Stimulated activated effector memory CD8-positive, alpha-beta T cell treated with anti-CD3 and anti-CD28 coated beads, Interleukin-12 subunit alpha, Interleukin-12 subunit beta, amount 100 ng/mL, for 72 hours (primary cell): ENCODE data around the gene KRTAP9-6.
"Not testable (repeated sequence)": the region's sequence is repeated elsewhere in the genome, so short reads cannot be mapped to it uniquely, and the experiment has no call there.

Experiments
- ATAC-seq: fragments of 150-1000 bp; cut with Tn5 transposase; 2 replicates; pipeline ENCODE4 v1.10.0; 2021
- DNase-seq, 2 donors: peaks; one replicate each; pipeline ENCODE4 v3.0.0; 2021 to 2022; ENCODE audit warnings: low spot score in 2 of 2
- H3K27ac Mint-ChIP-seq: one replicate; pipeline ENCODE4 v1.8.0; 2022; ENCODE audit warnings: mild to moderate bottlenecking, mixed read lengths
- H3K36me3 Mint-ChIP-seq: one replicate; pipeline ENCODE4 v1.8.0; 2022; ENCODE audit warnings: mild to moderate bottlenecking, mixed read lengths
- H3K4me1 Mint-ChIP-seq: one replicate; pipeline ENCODE4 v1.8.0; 2022; ENCODE audit warnings: mixed read lengths
- H3K4me3 Mint-ChIP-seq: one replicate; pipeline ENCODE4 v1.8.0; 2022; ENCODE audit warnings: mild to moderate bottlenecking, mixed read lengths
- H3K9me3 Mint-ChIP-seq: one replicate; pipeline ENCODE4 v1.8.0; 2022; ENCODE audit warnings: mixed read lengths

KRTAP9-6 gene

DNA sequence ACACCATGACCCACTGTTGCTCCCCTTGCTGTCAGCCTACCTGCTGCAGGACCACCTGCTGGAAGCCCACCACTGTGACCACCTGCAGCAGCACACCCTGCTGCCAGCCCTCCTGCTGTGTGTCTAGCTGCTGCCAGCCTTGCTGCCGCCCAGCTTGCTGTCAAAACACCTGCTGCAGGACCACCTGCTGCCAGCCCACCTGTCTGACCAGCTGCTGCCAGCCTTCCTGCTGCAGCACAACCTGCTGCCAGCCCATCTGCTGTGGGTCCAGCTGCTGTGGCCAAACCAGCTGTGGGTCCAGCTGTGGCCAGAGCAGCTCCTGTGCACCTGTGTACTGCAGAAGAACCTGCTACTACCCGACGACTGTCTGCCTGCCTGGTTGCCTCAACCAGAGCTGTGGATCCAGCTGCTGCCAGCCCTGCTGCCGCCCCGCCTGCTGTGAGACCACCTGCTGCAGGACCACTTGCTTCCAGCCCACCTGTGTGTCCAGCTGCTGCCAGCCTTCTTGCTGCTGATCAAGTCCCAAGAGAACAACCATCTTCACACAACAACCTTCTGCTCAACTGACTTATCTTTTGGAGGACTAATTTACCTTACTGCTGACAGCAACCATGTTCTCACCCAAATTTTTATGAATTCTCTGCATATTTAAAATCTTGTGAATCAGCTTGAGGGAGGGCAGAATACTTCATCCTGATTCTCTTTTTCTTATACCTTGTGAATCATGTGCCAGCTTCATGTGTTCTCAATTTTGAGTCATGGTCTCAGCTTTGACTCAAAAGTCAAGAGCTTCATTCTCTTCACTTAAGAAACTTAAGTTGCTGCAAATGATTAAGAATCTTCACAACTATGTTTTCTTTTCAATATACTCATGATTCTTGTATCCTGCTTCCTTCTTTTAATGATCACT lies 9.5 kb upstream of the KRTAP9-6 start, which contains the start of gene KRTAP9-9:
TSS of gene KRTAP9-9 (plus strand) at position 4 of the 910 bp plus-strand sequence.
- not testable (repeated sequence) for H3K4me3 Mint-ChIP-seq, H3K36me3 Mint-ChIP-seq, H3K27ac Mint-ChIP-seq, H3K4me1 Mint-ChIP-seq, DNase-seq, ATAC-seq, H3K9me3 Mint-ChIP-seq

- no peak overlapping the region for H3K27ac Mint-ChIP-seq
- peaks cover 6% of the 10 kb centered on the region for H3K4me1 Mint-ChIP-seq
- no peaks in the 10 kb centered on the region for H3K36me3 Mint-ChIP-seq
- no peaks in the 10 kb centered on the region for H3K9me3 Mint-ChIP-seq
- DNase-seq, result no peak
- H3K4me3 Mint-ChIP-seq, result no peak overlapping the region
- no peak for ATAC-seq
Measured at GRCh38 chr17:41256291-41256685, 8.9 kb upstream of the KRTAP9-6 start.

DNA sequence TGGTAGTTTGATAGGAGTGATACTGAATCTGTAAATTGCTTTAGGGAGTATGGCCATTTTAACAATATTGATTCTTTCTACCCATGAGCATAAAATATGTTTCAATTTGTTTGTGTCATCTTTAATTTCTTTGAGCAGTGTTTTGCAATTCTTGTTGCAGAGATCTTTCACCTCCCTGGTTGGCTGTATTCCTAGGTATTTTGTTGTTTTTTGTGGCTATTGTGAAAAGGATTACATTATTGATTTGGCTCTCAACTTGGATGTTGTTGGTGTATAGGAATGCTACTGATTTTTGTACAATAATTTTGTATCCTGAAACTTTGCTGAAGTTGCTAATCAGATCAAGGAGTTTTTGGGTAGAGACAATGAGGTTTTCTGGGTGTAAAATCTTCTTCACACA lies 6.8 kb upstream of the KRTAP9-6 start:
- no peaks in the 10 kb centered on the region for H3K36me3 Mint-ChIP-seq
- H3K4me1 Mint-ChIP-seq, result peaks cover 11% of the 10 kb centered on the region
- H3K4me3 Mint-ChIP-seq, result no peak overlapping the region
- no peak overlapping the region for H3K27ac Mint-ChIP-seq
- DNase-seq (no peak), ATAC-seq (no peak)
- H3K9me3 Mint-ChIP-seq, result no peaks in the 10 kb centered on the region

- Mint-ChIP-seq H3K36me3 (no peaks in the 10 kb centered on the region), H3K9me3 (no peaks in the 10 kb centered on the region), H3K4me3 (no peak overlapping the region), H3K27ac (no peak overlapping the region), H3K4me1 (peaks cover 5% of the 10 kb centered on the region)
- ATAC-seq (no peak), DNase-seq (no peak)
Measured at GRCh38 chr17:41263212-41263611, 2.0 kb upstream of the KRTAP9-6 start.

GRCh38 chr17:41264599-41264998 lies 579 bp upstream of the KRTAP9-6 start:
- Mint-ChIP-seq H3K27ac (no peak overlapping the region), H3K36me3 (no peaks in the 10 kb centered on the region)
- no peak for ATAC-seq

GRCh38 chr17:41267711-41268110 lies 2.5 kb downstream of the KRTAP9-6 start:
- Mint-ChIP-seq H3K36me3 (no peaks in the 10 kb centered on the region), H3K27ac (no peak overlapping the region), H3K4me3 (no peak overlapping the region), H3K4me1 (peaks cover 4% of the 10 kb centered on the region), H3K9me3 (no peaks in the 10 kb centered on the region)
- DNase-seq (no peak), ATAC-seq (no peak)

More at GRCh38 chr17:41264599-41264998, 579 bp upstream of the KRTAP9-6 start:
- Mint-ChIP-seq H3K4me1 (peaks cover 5% of the 10 kb centered on the region), H3K9me3 (no peaks in the 10 kb centered on the region), H3K4me3 (no peak overlapping the region)
- DNase-seq, result no peak

DNA sequence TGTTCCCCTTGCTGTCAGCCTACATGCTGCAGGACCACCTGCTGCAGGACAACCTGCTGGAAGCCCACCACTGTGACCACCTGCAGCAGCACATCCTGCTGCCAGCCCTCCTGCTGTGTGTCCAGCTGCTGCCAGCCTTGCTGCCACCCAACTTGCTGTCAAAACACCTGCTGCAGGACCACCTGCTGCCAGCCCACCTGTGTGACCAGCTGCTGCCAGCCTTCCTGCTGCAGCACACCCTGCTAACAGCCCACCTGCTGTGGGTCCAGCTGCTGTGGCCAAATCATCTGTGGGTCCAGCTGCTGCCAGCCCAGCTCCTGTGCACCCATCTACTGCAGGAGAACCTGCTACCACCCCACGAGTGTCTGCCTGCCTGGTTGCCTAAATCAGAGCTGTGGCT lies 6.1 kb downstream of the KRTAP9-6 start:
- H3K27ac Mint-ChIP-seq, ATAC-seq, H3K9me3 Mint-ChIP-seq, H3K36me3 Mint-ChIP-seq, H3K4me1 Mint-ChIP-seq, DNase-seq, H3K4me3 Mint-ChIP-seq: not testable (repeated sequence)

GRCh38 chr17:41271858-41272257 lies 6.7 kb downstream of the KRTAP9-6 start:
- Mint-ChIP-seq H3K4me3 (no peak overlapping the region), H3K36me3 (no peaks in the 10 kb centered on the region), H3K27ac (no peak overlapping the region), H3K9me3 (no peaks in the 10 kb centered on the region), H3K4me1 (peaks cover 9% of the 10 kb centered on the region)
- DNase-seq, result no peak
- ATAC-seq, result no peak

DNA sequence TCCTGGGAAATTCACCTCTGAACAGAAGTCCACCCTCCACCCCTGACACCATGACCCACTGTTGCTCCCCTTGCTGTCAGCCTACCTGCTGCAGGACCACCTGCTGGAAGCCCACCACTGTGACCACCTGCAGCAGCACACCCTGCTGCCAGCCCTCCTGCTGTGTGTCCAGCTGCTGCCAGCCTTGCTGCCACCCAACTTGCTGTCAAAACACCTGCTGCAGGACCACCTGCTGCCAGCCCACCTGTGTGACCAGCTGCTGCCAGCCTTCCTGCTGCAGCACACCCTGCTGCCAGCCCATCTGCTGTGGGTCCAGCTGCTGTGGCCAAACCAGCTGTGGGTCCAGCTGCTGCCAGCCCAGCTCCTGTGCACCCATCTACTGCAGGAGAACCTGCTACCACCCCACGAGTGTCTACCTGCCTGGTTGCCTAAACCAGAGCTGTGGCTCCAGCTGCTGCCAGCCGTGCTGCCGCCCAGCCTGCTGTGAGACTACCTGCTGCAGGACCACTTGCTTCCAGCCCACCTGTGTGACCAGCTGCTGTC lies 10.5 kb downstream of the KRTAP9-6 start, which contains the start of gene KRTAP9-7:
TSS of gene KRTAP9-7 (plus strand) at position 51 of the 543 bp plus-strand sequence. CDS start at position 51, 0 bp downstream.
- H3K36me3 Mint-ChIP-seq, H3K27ac Mint-ChIP-seq, H3K9me3 Mint-ChIP-seq, H3K4me1 Mint-ChIP-seq, ATAC-seq, H3K4me3 Mint-ChIP-seq, DNase-seq: not testable (repeated sequence)

- no peak overlapping the region for H3K27ac Mint-ChIP-seq
- DNase-seq (no peak), ATAC-seq (no peak)
- peaks cover 9% of the 10 kb centered on the region for H3K4me1 Mint-ChIP-seq
- H3K36me3 Mint-ChIP-seq, result no peaks in the 10 kb centered on the region
- H3K9me3 Mint-ChIP-seq, result no peaks in the 10 kb centered on the region
- H3K4me3 Mint-ChIP-seq, result no peak overlapping the region
Measured at GRCh38 chr17:41278176-41278955, 13.2 kb downstream of the KRTAP9-6 start.

DNA sequence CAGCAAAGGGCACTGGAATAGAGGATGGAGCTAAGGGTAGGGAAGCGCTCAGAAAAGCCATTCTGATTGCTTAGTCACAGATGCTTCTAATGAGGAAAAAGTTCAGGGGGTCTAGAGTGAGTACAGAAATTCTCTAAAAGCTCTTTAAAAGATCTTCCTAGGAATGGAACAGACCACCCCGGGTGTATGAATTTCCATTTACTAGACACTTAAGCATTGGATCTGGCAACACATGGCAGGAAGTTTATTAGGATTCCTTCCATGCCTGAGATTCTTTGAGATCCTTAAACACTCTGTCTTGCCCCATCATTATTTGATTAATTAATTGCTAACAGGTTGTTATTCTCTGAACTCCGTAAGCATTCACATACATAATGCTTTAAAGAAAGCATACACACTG lies 18.9 kb downstream of the KRTAP9-6 start:
- H3K4me3 Mint-ChIP-seq, result no peak overlapping the region
- ATAC-seq (no peak), DNase-seq (no peak)
- no peaks in the 10 kb centered on the region for H3K9me3 Mint-ChIP-seq
- no peaks in the 10 kb centered on the region for H3K36me3 Mint-ChIP-seq
- H3K4me1 Mint-ChIP-seq, result no peaks in the 10 kb centered on the region
- no peak overlapping the region for H3K27ac Mint-ChIP-seq

DNA sequence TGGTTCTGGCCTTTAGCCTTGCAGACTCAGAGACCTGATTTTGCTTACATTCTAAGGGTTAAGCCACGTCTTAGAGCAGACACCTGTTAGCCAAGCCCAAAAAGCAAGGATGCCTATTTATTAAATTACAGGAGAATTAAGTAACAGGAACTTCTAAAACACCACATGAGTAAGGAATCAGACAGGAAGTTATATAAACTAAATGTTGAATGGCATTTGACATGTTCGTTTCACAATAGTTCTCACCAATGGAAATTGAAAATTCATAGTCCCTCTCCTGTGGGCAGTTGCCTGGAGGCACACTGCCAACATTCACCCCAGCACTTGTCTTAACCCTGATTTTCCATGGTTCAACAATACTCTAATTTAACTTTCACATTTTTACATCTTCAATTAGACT lies 19.4 kb downstream of the KRTAP9-6 start:
- H3K4me1 Mint-ChIP-seq, result no peaks in the 10 kb centered on the region
- H3K4me3 Mint-ChIP-seq, result no peak overlapping the region
- no peaks in the 10 kb centered on the region for H3K9me3 Mint-ChIP-seq
- H3K27ac Mint-ChIP-seq, result no peak overlapping the region
- no peak for ATAC-seq
- no peak for DNase-seq
- H3K36me3 Mint-ChIP-seq, result no peaks in the 10 kb centered on the region

DNA sequence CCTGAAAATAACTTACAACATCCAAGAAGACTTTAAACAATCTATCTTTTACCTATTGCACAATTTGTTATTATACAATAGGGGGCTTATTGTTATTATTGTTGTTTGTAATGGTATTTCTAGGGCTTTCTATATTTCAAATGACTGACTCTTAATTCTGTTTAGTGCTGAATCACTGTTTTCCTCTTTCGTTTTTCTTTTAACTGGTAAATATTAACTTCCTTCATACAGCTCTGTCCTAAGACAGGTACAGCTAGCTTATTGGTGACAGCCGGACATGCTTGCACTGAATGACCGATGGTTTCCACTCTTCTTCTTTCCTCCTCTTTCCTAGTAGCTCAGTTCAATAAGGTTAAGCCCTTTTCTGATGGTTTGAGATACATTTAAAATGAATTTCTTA lies 21.9 kb downstream of the KRTAP9-6 start:
- no peaks in the 10 kb centered on the region for H3K4me1 Mint-ChIP-seq
- no peaks in the 10 kb centered on the region for H3K36me3 Mint-ChIP-seq
- H3K4me3 Mint-ChIP-seq, result no peak overlapping the region

DNA sequence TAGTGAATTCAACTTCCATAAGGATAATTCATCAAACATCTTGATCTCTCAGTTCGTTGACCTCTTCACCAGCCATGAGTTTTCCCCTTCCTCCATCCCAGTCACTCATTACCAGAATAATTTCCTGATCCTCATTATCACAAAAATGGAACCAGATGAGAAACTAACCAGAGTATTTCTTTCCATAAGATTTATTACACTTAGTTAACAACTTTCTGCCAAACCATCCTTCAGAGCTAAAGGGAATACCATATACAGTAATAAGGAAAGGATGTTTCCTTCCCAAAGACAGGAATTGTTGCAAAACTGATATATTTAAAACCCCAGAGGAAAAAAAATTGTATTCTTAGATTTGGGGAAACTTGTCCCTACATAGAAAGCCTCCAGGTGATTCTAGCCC lies 28.8 kb downstream of the KRTAP9-6 start:
- Mint-ChIP-seq H3K36me3 (no peaks in the 10 kb centered on the region), H3K4me3 (no peak overlapping the region), H3K9me3 (no peaks in the 10 kb centered on the region), H3K27ac (no peak overlapping the region), H3K4me1 (no peaks in the 10 kb centered on the region)
- ATAC-seq (no peak), DNase-seq (no peak)

More for the DNA sequence above, 21.9 kb downstream of the KRTAP9-6 start:
- Mint-ChIP-seq H3K27ac (no peak overlapping the region), H3K9me3 (no peaks in the 10 kb centered on the region)
- no peak for DNase-seq
- no peak for ATAC-seq

DNA sequence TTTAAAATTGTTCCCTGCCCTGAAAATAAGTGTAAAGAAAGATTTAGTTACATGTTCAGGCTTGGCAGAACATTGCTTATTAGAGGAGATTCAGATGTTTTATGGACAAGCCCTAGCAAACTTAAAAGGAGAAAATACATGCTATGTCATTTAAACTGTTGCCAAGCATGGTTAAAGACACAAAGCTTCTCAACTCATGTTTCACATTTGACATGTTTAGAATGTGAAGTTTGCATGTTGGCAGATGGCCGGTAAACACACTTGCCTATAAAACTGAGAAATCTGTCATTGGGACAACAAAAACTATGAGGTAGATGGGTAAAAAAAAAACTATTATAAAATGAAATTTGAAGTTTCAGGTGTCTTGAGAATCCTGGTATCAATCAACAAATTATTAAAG lies 31.7 kb downstream of the KRTAP9-6 start:
- peaks cover 9% of the 10 kb centered on the region for H3K4me1 Mint-ChIP-seq
- no peak overlapping the region for H3K27ac Mint-ChIP-seq
- H3K9me3 Mint-ChIP-seq, result no peaks in the 10 kb centered on the region

More for the DNA sequence above, 31.7 kb downstream of the KRTAP9-6 start:
- DNase-seq (no peak), ATAC-seq (no peak)
- H3K4me3 Mint-ChIP-seq, result no peak overlapping the region
- H3K36me3 Mint-ChIP-seq, result no peaks in the 10 kb centered on the region
